Neural progenitor cell (in vitro differentiated cells): Measurements from ENCODE around the gene RBM11. TPM values are rescaled to one million over a fixed set of nuclear protein-coding genes. Genes with fewer than 3 reads are reported as not detected.

Experiments
- total RNA-seq: library from RNA; depleted of rRNA; stranded (reverse); fragments of >200 nt; gene quantifications from 2 replicates; pipeline ENCODE4 v1.2.3, GENCODE V29; 2015; ENCODE audit warnings: low replicate concordance

The RBM11 gene
- total RNA-seq, 1 donor from 2014 or later: 6.2 TPM

Other genes starting within 250 kb of the RBM11 start
- not detected in 2 replicates for gene LIPI, start 5.2 kb upstream of the RBM11 start, total RNA-seq
- gene HSPA13, start 167.0 kb downstream of the RBM11 start, total RNA-seq: 66.5 and 105 TPM in 2 replicates